Activated CD4-positive, alpha-beta T cell treated with anti-CD3 and anti-CD28 coated beads for 1 hour (primary cell): ENCODE results near the gene AKAP13.
"Not testable (repeated sequence)": the region's sequence is repeated elsewhere in the genome, so short reads cannot be mapped to it uniquely, and the experiment has no call there.

Experiments
- DNase-seq: peaks from one replicate; pipeline ENCODE4 v3.0.0-alpha.2; 2020

Gene AKAP13

DNA sequence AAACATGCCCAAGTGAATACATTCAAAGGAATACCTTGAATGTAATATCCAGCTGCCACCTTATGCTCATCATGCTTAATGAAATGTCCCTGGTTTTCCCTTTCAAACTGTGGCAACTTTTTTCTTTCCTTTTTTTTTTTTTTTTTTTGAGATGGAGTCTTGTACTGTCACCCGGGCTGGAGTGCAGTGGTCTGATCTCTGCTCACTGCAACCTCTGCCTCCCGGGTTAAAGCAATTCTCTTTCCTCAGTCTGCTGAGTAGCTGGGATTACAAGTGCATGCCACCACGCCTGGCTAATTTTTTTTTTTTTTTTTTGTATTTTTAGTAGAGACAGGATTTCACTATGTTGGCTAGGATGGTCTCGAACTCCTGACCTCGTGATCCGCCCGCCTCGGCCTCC lies 28.9 kb upstream of the AKAP13 start:
- DNase-seq, result not testable (repeated sequence)

GRCh38 chr15:85351965-85352364 lies 28.4 kb upstream of the AKAP13 start:
- no peak for DNase-seq

DNA sequence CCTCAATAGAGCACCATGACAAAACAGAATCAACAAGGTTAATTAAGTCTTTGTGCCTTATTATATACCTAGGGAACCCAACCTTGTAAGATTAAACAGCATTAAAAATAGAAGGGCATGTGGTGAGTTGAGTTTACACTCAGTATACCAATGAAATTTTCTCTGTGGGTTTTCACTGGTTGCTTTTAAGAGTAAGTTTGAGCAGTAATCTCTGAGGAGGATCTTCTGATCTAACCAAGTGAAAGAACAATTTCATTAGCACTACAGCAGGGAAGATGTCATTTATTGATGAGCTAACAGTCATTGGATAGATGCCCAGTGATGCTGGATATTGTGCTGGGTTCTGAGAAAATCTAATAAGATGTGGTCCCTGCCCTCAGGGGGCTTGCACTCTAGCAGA lies 26.9 kb upstream of the AKAP13 start:
- no peak for DNase-seq

- DNase-seq, result no peak
Observed at GRCh38 chr15:85354461-85354860, 25.9 kb upstream of the AKAP13 start.

DNA sequence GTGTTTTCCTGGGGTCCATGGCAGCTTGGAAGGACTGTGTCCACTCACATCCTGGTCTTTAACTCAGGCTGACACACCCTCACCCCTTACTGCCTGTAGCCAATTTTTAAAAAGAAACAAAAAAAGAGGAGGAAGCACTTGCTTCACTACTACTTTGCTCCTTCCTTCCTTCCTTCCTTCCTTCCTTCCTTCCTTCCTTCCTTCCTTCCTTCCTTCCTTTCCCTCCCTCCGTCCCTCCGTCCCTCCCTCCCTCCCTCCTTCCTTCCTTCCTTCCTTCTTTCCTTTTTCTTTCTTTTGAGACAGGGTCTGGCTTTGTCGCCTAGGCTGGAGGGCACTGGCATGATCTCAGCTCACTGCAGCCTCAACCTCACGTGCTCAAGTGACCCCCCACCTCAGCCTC lies 25.5 kb upstream of the AKAP13 start:
- no peak for DNase-seq

- DNase-seq, result no peak
Observed at GRCh38 chr15:85356276-85356675, 24.1 kb upstream of the AKAP13 start.

GRCh38 chr15:85361323-85361722 lies 19.1 kb upstream of the AKAP13 start:
- no peak for DNase-seq

DNA sequence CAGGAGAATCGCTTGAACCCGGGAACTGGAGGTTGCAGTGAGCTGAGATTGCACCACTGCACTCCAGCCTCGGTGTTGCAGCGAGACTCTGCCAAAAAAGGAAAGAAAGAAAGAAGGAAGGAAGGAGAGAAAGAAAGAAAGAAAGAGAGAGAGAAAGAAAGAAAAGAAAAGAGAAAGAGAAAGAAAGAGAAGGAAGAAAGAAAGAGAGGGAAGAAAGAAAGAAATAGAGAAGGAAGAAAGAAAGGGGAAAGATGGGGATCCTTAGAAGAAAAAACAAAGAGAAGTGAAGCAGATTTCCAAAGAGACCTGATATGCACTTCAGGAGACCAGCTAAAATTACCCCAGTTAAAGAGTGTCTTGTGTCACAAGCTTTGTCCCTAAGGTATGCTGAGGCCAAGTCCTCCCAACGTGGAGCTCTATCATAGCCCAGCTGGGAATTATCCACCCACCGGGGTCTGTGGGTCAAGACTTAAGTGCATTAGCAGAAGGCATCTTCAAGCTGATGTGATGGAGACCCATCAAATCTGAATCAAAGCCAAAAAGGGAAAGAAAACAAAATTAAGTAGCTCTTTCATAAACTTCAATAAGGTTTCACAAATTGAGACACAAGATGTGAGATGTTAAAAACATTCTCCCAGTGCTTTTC lies 17.8 kb upstream of the AKAP13 start:
- no peak for DNase-seq

- DNase-seq, result no peak
Observed at GRCh38 chr15:85365980-85366379, 14.4 kb upstream of the AKAP13 start.

DNA sequence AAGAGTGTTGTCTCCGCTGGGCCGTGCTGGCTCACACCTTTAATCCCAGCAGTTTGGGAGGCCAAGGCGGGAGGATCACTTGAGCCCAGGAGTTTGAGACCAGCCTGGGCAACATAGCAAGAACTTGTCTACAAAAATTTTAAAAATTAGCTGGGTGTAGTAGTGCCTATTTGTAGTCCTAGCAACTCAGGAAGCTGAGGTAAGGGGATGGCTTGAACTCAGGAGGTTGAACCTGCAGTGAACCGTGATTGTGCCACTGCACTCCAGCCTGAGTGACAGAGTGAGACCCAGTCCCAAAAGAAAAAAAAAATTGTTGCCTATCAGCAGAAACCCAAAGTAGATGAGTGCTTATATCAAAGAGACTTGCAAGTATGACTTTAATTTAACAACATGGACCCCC lies 12.7 kb upstream of the AKAP13 start:
- no peak for DNase-seq

GRCh38 chr15:85374831-85375230 lies 5.6 kb upstream of the AKAP13 start:
- DNase-seq, result no peak

DNA sequence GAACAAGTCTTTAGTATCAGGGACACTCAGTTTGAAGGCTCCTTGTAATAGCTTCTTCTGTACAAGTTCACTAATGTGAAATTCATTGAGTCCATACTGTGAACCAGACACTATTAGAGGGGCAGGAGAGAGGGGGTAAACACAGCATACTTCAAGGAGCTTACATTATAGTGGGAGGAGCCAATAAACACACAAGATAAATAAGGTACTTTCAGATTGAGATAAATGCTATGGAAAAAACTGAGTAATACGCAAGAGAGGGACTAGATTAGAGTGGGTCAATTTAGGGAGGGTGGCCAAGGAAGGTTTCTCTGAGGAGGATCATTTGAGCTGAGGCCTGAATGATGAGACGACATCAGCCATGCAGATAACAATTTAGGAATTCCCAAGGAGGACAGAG lies 3.1 kb upstream of the AKAP13 start:
- DNase-seq, result no peak

DNA sequence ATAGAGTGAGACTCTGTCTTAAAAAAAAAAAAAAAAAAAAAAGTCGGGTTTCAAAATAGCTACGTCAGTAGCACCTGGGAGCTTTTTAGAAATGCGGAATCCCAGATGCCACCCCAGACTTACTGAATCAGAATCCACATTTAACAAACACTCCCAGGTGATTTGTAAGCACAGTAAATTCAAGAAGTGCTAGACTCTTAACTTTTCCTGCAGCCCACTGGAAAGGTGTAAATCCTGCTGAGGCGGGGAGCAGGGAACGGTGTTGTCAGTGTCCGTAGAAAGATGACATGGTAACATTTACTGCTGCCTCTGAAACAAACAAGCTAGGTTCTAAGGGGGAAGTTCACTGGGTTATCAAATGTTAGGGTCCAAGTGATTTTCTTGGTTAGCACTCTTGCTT lies 2.4 kb upstream of the AKAP13 start:
- no peak for DNase-seq

GRCh38 chr15:85379403-85380131 lies 836 bp upstream of the AKAP13 start:
- no peak for DNase-seq

GRCh38 chr15:85380812-85381642 lies 624 bp downstream of the AKAP13 start:
- peak; percentile 33 for DNase-seq

- no peak for DNase-seq
Observed at GRCh38 chr15:85381850-85382751, 1.7 kb downstream of the AKAP13 start.

GRCh38 chr15:85382942-85383341 lies 2.5 kb downstream of the AKAP13 start:
- no peak for DNase-seq

GRCh38 chr15:85383470-85384148 lies 3.2 kb downstream of the AKAP13 start:
- no peak for DNase-seq

- no peak for DNase-seq
Observed at GRCh38 chr15:85386261-85386660, 5.9 kb downstream of the AKAP13 start.

DNA sequence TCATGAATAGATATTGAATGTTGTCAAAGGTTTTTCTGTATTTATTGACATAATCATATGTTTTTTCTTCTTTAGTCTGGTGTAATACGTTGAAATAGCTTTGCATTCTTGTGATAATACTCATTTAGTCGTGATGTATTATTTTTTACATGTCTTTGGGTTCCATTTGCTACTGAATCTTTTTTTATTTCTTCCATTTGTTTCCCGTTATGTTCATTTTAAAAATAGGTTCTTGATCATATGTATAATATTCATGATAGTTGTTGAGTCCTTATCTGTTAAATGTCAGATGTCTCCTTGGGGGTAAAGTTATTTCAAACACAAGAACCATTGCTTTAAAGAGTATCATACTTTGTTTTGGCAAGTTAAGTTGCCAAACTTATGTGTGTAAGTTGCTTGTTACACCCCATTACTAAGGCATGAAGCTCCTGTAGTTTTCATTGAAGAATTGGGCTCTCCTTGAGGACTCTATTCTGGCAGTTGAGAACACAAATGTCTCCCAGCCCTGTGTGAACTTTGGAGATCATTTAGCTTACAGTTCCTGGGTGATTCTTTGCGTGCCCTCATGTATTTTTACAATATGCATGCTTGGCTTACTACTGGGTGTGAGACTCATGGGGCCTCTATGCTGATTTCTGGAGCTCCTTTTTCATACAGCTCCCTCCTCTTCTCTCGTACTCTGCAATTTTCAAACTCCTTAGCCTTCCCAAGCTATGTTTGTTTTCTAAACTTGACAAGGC lies 8.3 kb downstream of the AKAP13 start:
- no peak for DNase-seq

DNA sequence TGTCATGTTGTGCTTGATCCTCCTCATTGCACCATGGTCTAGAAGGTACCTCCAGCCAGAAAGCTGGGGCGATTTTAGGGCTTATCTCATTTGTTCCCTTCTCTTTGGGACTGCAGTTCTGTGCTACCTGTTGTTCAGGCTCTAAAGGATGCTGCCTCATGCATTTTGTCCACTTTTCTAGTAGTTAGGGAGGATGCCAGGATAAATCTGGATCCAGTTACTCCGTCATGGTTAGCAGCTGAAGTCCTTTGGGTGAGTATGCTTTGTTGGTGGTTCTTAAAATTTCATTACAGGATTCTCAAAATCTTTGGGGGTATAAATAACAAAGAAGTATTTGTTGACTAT lies 8.9 kb downstream of the AKAP13 start:
- no peak for DNase-seq

- no peak for DNase-seq
Observed at GRCh38 chr15:85389772-85390171, 9.4 kb downstream of the AKAP13 start.
